CD4-positive, alpha-beta T cell treated with Interleukin-15 for 1 hour (primary cell): ENCODE data around the gene CFAP100.

Experiments used
- DNase-seq: peaks from one replicate; pipeline ENCODE4 v3.0.0-alpha.2; 2020

Gene CFAP100

DNA sequence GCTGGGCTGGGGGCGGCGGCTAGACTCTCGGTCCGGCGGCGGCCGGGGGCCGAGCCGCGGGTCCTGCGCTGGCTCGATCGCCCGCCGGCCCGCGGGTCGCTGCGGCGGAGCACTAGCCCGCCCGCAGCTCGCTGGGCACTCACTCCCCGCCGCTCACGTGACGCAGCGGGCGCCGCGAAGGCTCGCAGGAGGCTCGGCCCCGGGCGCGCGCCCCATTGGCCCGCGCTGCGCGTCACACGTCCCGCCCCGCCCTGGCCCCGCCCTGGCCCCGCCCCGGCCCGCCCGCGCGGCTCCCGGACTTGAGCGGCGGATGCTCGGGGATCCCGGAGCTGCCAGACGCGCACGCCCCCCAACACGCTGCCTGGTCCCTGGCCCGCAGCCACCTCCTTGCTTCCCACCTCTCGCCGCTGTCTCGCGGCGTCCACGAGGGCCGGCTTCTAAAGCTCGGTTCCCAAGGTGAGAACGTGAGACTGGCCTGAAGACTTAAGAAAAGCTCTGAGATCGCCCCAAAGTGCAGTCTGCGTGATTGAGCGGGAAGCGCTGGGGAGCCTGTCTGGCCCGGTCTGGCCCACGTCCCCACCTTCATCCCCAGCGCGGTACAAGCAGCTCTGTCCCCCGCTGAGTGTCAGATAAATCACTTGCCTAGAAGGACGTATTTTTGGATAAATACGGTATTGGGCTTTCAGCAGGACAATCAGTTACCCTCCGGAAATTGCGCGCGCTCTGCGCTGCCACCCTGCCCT, 37.2 kb upstream of the CFAP100 start, which contains the start of gene KLF15:
Gene KLF15 (minus strand): TSS at position 114 of the 743 bp plus-strand sequence. CDS start 4,486 bp downstream, outside the sequence.
- DNase-seq = peak; percentile 78

DNA sequence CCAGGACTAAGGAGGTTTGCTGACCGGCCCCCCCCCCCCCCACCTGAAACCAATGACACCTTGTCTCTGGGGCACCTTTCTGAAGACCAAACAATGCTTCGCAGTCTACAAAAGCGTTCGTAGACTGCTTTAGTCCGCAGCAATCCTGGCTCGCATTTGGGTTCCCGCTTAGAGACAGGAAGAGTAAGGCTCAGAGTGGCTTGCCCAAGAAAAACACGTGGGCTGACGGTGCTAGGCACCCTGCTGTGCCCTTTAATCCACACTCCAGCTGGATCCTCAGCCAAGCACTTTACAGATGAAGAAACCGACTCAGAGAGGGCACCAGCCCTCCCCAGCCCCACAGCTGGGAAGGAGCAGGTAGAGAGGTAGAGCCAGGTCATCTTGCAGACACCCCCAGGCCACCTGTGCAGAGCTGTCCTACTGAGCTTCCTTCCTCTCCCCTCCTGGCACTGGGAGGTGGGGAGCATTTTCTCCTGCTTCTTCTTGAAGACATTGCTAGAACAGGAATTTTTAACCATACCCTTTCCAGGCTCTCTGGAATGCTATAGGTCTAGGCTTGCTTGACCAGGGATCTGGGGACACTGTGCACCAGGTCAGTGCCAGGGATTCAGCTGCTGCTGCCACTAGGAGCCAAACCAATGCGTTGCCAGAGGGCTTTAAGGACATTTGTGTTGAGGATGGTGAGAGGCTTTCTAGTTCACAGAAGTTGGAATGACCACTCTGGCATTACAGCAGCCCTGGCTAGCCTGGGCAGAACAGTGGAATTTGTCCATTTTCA, 36.5 kb upstream of the CFAP100 start:
- no peak for DNase-seq

DNA sequence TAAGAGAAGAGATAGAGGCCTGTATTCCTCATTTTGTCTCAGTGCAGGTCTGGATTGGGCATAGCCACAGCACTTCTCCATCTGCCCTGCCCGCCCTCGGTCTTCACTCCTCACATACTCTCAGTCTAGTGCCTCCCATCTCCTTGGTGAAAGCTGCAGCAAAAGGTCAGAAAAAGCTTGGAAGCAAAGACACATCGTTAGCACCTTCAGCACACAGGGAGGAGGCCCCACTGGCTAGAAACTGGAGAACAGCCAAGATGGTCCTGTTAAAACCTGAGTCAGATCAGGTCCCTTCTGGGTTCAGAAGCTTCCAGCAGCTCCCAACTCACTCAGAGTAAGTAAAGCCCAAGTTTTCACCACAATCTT, 35.9 kb upstream of the CFAP100 start:
- peak; percentile 8 for DNase-seq

DNA sequence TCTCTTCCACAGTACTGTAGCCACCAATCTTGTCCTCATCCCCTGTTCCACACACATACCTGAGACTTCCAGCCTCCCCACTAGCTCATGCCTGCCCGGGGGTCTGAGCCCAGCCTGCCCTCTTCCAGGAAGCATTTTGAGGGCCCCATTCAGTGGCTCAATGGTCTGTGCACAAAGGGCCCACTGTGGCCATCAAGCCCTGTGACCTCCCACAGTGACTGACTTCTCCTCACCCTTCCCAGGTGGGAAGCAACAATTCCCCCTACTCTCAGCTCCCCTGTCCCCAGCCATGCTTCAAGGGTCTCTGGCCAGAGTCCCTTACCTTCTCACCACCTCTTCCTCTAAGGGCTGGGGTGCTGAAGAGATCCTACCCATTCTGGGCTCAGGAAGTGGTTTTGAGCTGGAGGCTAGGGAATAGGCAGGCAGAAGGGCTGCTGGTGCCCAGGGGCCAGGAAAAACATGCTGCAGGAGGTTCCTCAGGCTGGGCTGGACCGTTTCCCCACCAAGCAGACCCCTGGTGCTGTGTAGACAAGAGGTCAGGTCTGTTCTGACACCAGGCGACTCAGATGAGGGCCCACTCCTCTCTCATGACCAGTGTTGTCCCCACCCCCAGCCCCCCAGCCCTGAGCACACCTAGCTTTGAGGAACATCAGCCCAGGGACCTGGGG, 34.5 kb upstream of the CFAP100 start:
- DNase-seq = peak; percentile 14

DNA sequence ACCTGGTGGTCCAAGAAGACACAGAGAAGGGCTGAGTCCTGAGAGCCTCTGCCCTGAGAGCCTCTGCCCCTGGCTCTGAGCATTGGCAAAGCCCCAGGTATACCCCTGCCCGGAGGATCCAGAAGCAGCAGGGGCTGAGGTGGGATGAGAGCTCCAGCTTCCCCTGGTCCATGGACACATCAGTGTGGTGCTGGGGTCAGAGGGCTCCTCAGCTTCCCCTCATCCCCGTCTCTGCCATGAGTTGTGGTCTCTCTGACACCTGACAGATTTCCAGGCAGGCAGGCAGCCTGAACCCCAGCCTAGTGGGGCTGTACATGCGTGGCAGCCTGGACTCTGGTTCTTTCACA, 34.0 kb upstream of the CFAP100 start:
- DNase-seq = peak; percentile 15

DNA sequence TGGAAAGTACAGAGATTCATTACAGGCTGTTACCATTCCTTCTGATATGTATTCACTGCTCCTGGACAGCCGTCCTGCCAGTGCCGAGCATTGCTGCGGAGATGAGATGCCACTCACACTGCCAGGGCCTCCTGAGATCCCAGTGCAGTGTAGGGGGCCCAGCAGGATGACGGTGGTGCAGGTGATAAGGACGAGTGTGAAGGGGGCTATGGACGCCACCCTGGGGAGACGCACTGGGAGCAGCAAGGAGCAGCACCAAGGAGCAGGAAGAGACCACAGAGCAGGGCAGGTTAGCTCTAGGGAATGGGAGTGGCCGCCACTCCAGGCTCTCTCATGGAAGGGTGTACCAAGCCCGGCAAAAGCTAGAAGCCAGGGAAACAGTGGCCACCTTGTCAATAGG, 33.5 kb upstream of the CFAP100 start:
- DNase-seq = no peak

DNA sequence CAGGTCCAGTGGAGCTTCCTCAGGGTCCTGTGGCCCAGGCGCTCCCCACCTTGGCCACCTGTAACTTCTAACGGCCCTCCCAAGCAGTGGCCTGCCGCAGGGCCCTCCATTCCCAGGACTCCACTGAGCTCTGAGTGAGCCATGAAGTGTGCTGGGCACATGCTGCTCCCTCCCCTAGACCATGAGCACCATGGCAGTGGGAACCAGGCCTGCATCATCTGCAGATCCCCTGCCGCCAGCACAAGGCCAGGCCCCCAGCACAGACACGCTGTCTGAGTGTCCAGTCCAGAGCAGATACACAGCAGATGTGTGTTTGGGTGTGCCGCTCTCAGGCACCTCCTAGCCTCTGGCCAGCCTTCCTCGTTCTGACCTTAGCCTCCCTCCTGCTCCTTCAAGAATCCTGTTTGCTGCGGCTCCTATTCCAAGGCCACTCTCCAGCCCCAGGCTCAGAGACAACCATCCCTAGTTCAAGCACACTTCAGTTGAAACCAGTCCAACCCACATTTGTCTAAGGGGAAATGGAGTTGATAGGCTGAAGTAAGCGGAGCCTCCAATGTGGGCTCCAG, 30.5 kb upstream of the CFAP100 start:
- no peak for DNase-seq

DNA sequence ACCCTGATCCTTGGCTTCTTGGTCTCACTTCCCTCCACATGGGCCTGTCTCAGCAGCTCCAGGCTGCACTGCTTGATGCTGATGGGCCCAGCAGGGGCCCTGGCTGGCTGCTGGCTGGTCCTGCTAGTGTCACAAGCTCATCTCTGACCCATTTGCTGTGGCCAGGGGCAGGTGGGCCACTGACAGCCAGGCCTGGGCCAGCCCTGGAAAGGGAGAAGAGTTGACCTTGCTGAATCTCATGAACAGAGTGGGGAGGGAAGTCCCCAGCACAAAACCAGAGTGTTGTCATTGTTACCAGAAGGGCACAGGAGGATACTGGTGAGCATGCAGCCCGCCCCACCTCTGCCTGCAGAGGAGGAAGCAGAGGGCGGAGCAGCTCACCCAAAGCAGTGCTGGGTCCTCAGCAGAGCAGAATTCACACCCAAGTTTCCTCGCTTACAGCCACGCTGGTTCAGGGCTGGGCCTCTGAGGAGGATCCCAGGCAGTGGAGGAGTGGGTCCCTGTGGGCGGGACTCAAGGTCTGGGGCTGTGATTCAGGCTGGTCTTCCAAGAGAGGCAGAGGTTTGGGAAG, 29.9 kb upstream of the CFAP100 start:
- DNase-seq = peak; percentile 15

DNA sequence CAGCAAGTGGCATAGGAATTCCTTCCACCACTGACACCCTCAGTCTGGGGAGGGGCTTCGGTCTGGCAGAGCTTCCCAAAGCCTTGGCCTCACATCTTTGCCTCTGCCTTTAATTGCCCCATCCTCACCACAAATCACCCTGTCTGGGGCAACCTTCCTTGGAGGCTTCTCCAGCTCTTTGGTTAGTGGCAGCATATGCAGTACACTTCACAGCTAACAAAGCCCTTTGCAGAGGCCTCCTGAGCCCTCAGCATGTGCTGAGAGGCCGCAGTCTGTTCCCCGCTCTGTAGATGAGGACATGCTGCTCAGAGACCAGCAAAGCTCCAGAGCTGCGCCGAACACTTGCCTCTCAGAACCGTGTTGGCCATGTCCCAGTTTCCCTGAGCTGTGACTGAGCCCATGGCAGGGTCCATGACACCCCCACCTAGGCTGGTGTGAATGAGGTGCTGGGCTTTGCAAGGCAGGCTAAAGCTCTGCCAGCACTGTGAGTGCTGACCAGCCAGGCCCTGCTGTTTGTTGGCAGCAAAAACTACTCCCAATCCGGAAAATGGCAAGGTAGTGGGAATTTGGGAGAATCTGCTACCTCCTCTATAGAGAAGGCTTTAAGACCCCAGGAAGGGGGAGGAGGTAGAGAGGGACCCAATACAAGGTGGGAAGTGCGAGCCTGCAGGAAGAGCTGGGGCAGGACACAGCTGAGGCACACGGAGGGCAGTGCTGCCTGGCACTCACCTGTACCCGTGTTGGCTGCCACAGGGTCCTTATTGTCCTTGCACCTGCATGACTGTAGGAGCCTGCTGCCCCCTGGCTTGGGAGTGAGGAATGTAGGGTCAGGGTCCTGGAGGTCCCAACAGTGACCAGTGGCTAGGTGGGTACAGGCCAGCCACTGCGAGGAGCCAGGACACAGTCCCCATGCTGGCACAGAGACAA, 29.1 kb upstream of the CFAP100 start:
- DNase-seq = peak; percentile 13

DNA sequence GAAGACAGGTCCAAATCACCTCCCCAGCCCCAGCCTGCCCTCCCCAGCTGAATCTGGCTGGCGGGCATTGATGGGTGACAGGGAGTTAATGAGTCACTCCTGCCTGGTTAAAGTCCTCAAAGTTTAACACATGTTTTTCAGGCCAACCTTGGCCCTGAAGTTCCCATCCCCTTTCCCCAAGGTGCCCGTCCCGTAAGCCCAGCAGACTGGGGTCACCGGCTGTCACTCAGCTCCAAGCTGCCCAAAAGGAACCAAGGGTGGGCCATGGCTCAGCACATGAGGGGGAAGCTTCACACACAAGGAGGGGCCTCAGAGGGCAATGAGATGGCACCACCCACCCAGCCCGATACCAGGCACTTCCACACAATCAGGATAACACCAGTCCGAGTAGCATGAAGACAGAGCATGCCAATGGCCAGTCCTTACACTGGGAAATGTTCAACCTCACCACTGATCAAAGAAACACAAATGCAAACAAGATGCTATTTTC, 27.3 kb upstream of the CFAP100 start:
- peak; percentile 11 for DNase-seq

DNA sequence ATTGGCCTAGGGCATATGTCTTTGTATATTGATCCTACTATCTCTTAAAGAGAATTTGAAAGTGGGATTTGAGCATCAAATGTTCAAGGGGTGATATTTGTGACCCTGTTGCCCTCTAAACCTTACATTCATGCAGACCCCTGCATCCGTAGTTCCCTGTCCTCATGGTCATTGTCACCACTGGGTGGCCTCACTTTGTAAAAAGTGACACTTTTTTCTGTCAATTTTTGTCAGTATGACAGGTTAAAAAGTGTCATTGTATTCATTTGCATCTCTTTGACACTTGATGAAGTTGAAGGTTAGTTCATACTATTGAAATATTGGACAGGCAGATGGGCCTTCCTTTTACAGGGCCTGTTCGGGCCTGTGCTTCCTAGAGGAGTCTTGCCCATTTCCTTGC, 25.2 kb upstream of the CFAP100 start:
- peak; percentile 2 for DNase-seq

DNA sequence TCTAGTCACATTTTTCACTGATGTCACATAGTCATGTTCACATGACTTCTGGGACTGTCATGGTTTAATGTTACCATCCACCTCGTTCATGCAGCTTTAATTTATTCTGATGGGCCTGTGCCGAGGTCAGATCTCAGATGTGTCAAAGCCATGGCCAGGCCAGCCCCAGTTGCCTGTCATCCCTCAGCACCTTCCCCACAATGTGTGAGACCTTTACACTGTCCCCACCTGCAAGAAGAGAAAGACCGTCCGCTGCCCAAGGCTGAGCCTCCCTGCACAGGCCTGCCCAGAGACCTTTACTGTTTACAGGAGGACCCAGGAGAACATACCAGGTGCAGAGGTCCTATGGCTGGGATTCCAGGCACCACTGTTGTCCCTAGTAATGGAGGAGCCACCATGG, 24.7 kb upstream of the CFAP100 start:
- DNase-seq = peak; percentile 6

DNA sequence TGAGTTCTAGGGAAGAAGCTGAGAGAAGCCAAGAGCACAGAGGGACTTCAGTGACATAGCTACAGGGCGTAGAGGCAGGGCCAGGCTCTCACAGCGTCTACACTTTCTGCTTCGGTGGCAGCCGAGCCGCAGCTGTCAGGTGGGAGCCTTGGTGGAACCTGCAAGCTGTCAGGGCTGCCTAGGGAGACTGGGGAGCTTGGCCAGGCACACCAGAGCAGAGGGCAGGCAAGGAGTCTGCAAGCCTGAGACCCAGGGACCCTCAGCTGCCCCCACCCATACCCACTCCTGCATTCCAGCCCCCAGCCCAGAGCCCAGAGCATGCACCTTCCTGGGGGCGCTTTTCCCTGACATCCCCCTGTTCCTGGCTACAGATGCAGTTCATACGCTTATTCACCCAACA, 24.1 kb upstream of the CFAP100 start:
- peak; percentile 10 for DNase-seq

DNA sequence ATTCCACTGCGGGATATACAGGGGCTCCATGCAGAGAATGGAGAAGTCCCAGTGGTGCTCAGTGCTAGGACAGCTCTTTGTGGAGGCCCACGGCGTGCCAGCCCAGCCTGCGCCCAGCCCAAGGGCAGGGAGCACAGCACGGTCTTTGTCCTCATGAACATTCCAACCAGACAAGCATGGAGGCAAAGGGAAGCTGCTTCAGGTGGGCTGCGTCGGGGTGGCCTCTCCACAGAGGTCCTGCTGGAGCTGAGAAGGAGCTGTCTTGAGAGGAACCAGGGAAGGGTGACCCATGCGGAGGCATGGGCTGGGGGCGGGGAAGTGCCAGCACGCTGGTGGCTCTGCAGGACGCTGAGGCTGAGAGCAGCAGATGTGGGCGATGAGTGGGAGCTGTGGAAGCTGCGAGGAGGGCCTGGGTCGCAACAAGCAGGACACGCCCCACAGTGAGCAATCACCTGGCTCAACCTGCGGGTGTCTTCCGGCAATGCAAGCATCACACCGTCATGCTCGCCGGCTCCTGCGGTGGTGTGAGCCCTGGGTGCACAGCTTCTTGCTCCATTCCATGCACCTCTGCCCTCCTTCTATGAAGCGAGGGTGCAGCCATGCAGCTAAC, 23.5 kb upstream of the CFAP100 start:
- peak; percentile 10 for DNase-seq

DNA sequence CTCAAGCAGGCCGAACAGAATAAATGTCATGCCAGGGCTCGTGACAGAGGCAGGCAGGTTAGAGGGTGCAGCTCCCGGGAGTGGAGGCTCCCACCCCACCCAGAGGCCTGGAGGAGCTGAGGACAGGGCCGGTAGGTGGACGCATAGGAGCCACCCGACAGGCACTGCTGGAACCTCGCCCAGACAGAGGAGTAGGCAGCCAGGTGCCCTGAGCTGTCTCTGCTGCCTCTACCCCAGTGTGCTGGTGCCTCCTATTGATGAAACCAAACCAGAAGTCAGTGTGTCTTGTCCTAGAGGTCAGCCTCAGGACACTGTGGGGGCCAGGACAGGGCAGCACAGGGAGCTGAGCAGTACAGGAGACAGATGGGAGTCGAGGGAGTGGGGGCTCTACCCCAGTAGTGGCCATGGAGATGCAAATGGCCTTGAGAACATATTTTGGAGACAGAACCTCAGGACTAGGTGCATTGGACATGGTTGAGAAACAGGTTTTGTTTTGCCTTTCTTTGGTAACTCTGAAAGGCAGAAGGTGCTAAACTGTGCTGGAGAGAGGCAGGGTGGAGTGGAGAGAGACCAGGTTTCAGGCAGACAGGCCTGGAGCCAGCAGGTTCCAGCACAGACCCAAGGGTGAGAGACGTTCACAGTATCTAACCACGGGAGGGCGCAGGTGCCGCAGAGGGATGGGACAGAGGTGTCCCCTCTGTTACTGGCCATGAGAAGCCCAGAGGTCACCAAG, 22.1 kb upstream of the CFAP100 start:
- peak; percentile 9 for DNase-seq

DNA sequence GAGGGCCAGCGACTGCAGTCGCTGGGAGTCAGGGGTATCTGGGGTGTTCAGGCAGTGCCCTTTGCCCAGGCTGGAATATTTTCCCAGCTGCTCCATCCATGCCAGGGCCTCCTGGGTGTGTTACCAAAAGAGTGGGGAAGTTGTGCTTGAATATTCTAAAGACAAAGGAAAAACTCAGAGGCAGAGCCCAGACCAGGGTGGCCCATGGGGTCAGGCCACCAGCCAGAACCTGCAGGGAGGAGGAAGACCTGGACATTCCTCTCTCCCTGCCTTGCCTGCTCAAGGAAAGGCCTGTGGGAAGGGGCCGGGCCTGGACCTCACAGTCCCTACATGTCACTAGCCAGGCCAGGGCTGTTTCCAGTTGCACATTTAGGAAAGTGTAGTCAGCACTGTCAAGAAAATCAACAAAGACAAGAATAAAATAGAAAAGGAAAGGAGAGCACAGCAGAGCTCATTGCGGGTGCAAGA, 21.5 kb upstream of the CFAP100 start:
- DNase-seq = peak; percentile 3

DNA sequence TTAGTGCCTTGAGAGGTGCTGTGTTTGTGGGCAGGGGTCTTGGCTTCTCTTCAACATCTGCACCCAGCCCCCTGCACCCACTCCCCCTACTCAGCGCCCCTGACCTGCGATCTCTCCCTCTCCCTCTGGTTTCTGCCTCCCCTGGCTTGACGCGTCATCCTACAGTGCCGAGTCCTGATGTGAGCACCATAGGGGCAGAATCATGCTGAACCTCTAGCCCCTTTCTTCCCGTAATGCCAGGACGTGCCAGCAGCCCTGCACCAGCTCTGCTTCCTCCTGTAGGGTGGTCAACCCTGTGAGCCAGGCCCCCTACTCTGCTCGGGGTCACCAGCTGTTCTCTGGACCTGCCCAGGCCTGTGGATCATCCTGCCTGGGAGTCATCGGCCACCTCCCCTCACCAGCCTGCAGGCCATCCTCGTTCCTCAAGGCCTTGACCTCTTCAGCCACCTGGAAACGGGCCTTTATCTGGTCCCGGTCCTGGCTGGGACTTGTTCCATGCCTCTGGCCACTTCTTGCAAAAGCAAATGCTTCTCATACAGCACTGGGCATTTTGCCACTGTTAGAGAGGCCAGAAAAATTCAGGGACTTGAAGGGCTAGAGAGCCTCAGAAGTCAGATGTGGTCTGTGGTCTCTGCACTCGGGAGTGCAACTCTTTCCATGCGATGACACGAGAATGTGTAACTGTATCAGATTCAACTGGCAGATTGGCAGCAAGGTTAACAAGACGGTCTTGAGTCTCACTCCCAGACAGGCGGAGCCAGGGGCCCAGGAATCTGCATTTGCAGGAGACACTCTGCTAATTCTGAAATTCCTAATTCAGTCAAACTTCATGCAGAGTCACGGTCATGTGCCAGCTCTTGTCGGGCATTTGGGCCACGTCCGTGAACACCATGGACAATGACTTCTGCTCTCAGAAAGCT, 20.8 kb upstream of the CFAP100 start:
- peak; percentile 5 for DNase-seq

DNA sequence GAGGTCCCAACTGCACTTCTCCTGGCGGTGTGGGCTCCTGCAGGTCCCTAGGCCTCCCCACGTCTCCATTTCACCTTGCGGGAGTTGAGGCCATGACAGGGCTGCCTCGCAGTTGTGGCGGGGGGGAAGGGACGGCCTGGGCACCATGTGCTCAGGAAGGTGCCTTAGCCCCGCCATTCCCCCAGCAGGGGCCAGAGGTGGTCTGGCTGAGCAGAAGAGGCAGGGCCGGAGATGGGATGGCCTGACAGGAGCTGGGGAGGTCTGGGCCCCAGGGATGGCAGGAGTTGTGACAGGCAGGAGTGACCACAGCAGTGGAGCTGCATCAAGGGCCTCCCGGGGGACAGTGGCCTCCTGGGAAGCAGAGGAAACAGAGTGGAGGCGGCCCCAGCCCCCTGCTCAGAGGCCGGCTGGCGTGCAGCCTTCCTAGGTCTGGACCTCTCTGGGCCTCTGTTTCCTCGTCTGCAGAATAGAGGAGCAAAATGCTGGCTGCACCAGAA, 18.8 kb upstream of the CFAP100 start:
- DNase-seq = peak; percentile 10

DNA sequence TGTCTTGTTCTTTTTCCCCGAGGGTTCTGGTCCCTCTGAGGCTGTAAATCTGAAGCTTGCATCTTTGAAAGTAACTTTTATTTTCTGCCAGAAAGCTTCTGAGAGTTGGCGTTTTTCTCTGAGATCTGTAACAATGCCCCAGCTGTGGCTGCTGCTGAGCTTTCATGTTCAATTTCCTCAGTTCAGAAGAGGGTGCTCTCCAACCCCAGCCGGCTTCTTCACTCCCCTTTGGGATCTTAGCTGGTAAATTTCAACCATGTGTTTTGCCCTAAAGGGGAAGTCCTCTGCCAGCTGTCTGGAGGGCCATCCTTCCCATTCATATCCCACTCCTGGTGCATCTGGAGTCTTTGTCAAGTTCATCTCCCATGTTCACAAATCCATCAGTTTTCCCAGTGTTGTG, 18.3 kb upstream of the CFAP100 start:
- DNase-seq = peak; percentile 2
